DMS53 treated with DMSO at 0.1 percent for 48 hours (cell line): ENCODE data around the gene PRXL2A.
"Not testable (repeated sequence)": the region's sequence is repeated elsewhere in the genome, so short reads cannot be mapped to it uniquely, and the experiment has no call there.

Source experiments
- DNase-seq: peaks from one replicate; lab custom pipeline; 2025; ENCODE audit not compliant: unreplicated experiment; lab: John Stamatoyannopoulos, UW

Gene PRXL2A

DNA sequence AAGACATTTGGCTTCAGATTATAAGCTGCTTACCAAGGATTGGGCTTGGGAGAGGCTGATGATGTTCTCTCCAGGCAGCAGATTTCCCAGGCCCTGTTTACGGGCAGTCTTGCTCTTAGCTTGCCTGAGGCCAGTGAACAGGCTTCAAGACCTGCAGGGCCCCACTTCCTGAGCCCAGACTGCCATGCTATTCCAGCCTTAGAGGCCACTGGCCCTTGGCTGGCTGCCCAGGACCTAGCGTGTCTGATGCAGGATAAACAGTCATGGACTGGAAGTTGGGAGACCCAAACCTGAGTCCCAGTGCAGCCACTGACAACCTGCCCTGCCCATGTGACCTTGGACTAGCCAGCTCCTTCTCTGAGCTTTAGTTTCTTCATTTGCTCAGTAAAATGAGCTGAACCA lies 2.9 kb downstream of the PRXL2A start:
- peak; percentile 12 for DNase-seq

DNA sequence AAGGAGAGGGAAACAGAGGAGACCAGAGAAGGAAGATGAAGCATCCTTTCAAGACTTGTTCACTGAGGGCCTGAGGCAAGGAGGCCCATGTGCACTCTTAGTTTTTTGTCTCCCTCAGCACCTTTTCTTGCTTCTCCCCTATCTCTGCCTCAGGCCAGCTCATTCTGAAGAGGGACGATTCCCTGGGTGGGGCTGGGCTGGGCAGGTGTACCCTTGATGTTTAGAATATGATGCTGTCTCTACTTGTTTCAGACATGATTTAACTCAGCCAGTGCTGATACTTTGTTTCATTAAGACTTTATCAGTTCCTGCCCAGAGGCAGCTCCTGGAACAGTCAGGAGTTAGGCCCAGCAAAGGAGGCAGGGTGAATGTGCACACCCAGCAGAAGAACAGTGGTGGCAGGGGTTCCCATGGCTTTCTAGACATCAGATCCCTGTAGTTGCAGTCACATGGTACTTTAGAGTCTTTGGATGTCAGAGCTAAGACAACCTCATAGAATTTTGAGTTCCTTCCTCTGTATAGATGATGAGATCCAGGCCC lies 3.4 kb downstream of the PRXL2A start:
- no peak for DNase-seq

DNA sequence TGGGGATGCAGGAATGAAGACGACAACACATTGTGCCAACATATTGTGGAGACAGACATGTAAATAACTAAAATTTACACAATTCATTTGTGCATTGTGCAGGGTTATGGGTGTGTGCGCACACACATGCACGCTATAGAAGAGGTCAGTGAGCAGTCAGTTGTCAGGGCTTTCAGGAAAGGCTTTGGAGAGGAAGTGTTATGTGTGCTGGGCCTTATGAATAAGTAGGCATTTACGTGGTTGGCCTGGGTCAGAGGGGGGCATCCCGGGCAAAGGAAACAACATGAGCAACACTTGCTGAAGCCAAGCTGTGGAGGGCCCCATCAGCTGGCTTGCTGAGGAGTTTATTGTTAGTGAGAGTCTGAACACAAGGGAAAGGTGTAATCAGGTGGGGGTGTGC lies 4.1 kb downstream of the PRXL2A start:
- DNase-seq: no peak

DNA sequence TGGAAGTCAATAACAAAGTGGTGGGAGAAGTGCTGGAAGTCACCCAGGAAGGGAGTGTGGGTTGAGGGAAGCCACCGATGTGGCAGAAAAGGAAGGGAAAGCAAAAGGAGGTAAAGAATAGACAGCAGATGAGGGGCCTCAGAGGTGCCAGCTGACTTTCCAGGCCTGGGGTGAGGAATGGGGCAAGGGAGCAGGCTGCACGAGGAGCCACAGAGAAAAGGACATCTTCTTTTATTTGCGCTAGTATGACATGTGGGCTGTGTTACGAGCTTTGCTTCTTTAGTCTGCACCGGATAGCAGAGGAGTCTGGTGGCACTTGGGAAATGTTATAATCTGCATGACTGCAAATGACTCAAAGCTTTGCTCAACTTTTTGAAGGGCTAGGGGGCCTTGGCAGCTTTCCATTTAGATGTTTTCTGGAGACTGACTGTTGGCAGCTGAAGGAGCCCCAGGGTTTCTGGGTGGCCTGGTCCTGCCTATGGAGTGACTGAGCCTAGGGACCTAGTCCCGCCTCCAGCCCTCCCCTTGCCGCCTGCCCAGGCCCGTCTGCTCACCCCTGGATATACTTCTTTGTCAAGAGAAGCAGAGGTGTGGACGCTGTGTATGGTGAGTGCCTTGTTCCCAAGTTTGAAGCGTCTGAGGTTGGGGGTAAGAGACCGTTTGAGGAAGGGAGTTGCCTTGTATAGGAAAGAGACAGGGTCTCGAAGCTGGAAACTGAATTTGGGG lies 5.1 kb downstream of the PRXL2A start:
- peak; percentile 41 for DNase-seq

DNA sequence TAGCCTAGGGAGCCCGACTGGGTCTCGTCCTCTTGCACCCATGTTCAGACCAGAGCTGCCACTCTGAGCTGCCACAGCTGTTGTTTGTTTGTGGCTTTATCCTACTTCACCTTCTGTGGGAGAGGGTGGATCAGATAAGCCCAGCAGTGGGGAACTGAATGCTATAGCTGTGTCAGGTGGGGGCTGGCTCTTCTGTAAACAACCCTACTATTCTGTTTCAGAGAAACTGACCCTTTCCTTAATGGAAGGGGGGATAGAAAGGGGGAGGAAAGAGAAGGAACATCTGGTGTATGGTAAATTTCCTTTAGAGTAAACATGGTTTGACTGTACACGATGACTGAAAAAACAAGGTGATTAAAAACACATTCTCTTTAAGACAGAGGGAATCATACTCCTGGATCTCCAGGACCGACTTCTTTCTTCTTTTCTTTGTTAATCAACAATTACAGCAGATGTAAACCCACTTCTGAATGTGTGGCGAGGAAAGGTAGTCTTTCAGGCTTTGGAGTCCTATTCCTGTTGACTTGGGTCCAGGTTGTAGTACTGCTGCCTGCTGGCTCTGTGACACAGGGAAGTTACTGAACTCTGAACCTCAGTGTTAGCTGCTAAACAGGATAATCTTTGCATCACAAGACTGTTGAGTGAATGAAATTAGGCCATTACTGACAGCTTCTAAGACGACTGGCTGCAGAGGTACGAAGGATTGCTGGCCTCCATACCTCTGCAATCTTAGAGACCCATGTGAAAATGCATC lies 6.0 kb downstream of the PRXL2A start:
- peak; percentile 52 for DNase-seq

DNA sequence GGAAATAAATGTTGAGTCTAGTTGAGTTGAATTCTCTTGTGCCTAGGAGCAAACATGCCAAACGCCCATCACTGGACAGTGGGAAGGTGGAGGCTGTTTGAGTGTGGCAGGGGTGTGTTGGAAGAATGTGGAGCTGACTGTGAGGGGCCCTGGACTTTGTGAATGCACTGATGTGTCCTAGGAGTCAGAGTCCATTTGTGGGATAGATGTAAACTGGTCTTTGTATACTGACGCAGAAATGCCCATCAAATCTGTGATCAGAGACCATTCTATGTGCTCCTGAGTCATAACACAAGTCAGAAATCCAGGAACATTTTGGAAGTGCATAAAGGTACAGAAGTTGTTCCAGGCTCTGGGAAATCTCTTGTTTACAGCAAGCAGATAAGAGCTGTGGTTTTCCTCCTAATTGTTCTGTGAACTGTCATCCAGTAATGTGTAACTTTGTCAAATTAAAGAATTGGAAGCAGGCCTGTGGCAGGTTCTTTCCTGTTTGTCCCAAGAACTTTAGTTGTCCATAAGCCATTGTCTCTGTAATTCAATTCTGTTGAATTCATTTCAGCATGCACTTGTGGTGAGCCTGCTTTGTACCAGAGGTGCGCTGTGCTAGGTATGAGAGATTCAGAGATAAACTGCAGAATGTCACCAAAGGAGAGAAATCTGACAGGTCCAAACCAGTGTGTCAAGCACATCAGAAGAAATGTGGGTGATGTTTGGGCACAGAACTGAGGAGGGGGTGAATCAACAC lies 7.6 kb downstream of the PRXL2A start:
- DNase-seq: no peak

DNA sequence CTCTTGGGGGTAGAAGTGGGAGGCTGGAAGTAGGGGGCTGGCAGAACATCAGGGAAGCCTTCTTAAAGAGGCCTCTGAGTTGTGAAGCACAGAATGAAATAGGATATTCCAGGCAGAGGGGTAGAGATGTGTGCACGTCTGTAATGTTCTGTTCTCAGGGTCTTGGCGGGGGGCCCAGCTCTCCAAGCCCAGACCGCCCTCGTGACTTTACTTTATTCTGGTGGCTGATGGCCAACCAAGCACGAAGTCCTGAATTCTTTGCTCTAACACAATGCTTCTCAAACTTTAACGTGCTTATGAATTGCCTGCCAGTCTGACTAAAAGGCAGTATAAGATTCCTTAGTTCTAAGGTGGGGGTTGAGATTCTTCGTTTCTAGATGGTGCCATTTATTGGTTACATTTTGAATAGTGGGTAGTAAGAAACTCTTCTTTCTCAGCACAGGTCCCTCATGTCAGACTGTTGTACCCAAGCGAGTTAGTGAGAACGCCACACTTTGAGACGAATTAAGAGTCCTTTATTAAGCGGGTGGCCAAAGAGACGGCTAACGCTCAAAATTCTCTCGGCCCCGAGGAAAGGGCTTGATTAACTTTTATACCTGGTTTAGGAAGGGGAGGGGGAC lies 8.2 kb downstream of the PRXL2A start:
- no peak for DNase-seq

DNA sequence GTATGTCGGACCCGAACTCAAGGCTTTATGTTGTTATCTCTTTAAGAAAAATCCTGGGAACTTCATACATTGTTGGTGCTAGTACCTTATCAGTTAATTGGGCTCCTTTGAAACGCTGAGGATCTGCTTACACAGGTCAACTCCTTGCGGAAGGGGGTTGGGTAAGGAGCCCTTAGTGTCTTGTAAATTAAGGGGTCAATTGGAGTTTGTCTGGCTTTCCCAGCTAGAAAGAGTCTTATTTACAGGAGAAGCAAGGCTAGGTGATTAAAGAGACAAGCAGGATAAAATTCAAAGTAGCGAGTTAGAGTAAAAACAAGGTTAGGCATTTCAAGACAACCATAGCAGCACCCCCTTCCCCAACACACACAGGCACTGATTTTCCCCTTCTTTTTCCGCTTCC lies 8.9 kb downstream of the PRXL2A start:
- DNase-seq: not testable (repeated sequence)

DNA sequence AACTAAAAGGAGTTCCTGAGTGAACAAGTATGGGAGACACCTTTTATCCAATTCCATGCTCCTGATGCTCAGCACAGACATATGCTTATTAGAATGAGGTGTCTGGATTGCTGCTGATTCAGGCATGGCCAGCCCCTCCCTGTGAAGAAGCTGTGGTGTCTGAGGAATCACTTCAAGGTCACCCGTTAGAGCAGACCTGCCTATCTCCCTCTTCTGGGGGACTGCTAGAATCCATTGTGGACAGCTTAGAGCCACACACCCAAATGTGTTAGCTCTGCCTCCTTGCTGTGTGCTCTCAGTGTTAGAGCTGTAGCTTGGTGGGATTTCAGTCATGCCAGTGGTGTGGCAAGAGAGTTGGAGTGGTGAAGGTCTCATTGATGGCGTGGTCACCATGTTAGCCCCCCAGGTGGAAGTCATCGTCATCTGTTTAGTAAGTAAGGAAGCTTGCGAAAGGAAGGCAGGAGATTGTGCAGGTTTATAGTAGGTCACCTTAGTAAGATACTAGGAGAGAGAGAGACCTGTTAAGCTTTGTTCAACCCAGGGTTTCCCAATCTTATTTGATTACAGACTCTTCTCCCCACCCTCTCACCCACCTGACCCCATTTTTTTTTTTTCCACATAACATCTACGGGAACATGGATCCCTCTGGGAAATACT lies 12.8 kb downstream of the PRXL2A start:
- no peak for DNase-seq

DNA sequence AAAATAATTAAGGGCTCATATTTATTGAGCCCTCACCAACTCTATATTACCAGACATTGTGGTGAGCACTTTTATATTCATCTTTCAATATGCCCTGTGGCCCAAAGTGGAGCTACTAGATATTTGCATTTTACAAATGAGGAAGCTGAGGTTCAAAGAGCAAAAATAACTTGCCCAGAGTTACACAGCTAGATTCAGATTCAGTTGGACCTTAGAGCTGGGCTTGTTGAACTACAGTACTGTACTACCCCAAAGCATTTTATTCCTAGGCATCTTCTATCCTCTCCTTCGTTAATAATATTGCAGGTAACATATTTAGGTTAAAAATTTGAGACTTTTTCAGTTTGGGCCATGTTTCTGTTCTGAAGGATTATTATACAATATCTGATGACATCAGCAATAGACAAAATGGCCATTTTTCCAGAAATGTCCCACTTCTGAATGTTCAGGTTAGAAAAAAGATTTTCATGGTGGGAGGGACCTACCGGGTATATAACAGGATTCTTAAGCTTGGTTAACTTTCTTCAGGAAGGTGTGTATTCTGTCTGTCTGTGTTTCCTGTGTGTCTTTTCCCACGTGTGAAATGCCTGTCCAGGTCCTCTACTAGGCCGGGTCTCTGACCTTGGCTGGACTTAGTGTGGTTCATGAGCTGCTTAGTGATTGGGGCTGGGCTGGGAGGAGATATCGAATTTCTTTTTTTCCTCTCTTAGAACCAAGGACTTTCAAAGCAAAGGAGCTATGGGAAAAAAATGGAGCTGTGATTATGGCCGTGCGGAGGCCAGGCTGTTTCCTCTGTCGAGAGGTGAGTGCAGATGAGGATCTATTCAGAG lies 13.6 kb downstream of the PRXL2A start:
- DNase-seq: no peak

DNA sequence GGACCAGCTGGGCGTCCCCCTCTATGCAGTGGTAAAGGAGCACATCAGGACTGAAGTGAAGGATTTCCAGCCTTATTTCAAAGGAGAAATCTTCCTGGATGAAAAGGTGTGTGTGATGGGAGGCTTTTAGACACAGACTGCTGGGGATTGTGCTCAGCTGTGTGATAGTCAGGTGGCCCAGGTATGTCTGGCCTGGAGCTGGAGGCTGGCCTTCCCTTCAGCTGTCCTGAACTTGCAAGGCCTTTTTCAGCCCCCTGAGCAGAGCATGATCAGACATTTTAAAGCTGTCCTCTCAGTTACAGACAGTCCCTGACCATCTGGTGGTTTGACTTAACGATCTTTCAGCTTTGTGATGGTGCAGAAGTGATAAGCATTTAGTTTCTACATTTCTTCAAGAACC lies 17.6 kb downstream of the PRXL2A start:
- DNase-seq: no peak

DNA sequence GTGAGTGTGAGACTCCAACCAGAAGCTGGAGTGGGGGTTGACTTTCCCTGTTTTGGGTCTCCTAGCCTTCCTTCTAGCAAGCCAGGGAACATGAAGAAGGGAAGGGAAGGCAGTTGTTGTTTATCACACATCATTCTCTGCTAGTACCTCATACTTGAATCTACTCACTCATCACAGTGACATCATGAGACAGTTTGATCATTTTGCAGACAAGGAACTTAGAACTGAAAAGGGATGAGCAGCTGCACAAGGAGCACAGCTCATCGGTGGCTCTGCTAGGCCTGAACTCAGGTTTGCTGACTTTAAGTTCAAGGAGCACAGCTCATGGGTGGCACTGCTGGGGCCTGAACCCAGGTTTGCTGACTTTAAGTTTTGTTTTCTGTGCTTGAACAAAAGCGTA lies 19.2 kb downstream of the PRXL2A start:
- no peak for DNase-seq

DNA sequence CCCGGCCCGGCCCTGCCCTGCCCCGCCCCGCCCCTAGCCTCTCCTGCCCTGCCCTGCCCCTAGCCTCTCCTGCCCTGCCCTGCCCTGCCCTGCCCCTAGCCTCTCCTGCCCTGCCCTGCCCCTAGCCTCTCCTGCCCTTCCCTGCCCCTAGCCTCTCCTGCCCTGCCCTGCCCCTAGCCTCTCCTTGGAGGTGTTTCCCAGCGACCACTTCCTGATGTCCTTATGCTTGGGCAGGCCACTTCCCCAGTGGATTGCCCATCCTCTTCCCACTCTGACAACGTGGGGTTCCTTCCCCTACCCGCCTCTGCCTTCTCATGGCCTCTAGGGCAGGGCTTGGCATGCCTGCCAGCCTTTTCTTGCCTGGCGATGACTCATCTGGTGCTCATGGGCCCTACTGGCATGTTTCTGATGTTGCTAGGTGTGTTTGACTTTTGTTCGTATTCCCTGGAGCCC lies 21.2 kb downstream of the PRXL2A start:
- DNase-seq: no peak

DNA sequence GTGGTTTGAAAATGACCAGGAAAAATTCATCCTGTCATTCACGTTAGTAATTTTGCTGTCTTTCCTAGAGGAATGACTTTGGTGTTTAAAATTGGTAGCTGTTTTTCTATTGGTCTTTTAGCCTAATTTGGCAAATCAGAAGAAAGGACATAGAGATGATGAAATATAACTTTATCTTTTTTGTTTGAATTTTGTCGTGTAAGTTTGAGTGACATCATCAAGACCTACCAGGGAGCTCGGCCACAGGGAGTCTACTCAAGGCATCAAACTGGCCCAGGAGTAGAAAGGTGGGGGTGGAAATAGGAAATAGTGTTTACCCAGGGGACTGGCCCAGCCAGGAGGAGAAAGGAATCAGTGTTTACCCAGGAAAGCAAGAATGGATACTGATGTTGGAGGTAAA lies 24.8 kb downstream of the PRXL2A start:
- DNase-seq: no peak

DNA sequence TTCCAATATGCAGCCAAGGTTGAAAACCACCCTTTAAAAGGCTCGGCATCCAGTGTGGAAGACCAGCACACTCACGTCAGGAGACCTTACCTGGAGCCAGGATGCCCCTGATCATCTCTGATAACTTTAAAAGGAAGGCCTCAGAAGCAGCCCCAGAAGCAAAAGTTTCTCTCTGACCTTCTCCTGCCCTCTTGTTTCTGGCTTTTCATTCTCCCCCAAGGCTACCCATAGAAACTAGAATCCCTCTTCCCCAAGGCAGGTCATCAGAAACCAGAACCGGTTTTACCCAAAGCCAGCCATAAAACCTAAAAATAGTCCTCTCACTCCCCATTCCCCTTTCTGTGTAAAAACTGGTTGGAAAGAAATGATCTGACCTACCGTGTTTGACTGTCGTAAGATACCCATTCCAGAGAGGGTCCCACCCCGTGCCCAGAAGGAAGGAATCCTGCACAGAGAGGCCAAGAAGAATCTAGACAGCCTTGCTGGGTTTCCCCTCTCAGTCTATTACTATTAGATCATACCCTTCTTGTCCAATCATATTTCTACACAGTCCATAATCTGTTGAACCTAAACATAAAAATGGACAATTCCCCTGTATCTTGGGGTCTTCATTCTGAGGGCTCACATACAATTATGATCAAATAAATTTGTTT lies 28.2 kb downstream of the PRXL2A start:
- no peak for DNase-seq

DNA sequence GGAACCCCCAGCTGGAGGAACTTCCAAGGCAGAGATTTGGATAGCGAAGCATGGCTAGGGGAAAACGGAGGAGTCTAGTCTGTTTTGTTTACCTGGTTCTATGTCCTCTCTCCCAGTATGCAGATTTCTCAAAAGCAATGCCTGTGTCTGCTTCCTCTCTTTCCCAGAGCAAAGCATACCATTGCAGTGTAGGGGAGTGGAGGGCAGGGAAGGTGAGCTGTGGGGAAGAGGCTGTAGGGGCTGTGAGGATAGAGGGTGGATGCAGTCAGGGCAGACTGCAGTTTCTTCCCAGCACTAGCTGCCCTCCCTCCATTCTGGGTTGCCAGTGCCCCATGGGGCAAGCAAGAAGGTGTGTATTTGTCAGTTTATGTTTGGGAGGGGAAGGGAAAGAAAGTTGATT lies 28.9 kb downstream of the PRXL2A start:
- no peak for DNase-seq

DNA sequence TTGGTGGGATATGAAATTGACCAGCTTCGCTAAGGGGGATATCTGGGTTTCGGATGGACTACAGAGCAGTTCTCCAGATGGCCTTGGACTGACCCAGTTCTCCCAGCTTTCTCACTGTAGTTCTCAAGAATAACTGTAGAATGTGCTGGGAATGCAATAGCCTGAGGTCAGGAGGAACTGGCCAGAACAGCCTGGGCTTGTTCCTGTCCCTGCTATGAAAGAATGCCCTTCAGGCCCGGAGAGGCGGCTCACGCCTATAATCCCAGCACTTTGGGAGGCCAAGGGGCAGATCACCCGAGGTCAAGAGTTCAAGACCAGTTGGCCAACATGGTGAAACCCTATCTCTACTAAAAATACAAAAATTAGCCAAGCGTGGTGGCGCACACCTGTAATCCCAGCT lies 33.5 kb downstream of the PRXL2A start:
- no peak for DNase-seq

DNA sequence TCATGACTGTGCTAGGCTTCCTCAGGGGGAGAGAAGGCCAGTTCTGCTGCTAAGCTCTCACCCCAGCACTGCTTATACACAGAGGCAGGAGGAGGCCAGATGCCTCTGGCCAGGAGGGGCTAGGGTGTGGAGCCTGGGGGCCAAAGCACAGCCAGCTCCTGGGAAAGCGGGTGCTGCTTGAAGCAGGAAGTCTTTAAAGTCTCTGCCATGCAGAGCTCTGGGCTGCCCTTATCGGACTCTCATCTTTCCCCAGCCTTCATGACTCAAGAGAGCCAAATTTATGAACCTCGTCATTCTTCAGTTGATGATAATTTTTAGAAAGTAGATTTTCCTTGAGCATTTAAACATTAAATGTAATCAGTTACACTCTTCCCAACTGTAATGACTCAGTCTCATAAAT lies 34.5 kb downstream of the PRXL2A start:
- DNase-seq: no peak

DNA sequence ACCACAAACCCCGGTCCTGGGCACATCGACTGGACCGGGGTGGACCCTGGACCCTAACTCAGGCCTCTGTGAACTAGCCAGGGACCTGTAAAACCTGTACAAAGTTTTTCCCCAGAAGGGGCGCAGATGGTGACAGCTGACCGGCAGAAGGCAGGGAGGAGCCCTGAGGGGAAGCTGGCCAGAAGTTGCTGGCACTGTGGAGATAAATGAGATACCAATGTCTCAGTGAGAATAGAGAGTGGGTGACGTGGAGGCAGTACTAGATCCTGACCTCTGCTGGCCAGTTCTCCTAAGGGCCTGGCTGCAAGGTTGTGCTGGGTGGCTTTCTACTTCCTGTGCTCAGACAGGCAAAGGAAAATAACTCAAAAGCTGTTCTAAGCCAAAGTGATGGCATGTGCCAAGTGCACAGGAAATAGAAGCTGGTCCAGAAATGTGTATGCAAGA lies 35.2 kb downstream of the PRXL2A start:
- peak; percentile 50 for DNase-seq
